ENCODE data around the gene RPA1. TPM values are rescaled to one million over a fixed set of nuclear protein-coding genes. Genes with fewer than 3 reads are reported as not detected.

Gene RPA1
- total RNA-seq, 1 experiment from 2014 or later: 69.1 TPM

GRCh38 chr17:1880851-1881630, 51.2 kb downstream of the RPA1 start:
- no TSS peak for BruUV-seq (replicated peaks)

GRCh38 chr17:1882836-1883235, 53.0 kb downstream of the RPA1 start:
- DNase-seq: peak; percentile 54
- BruUV-seq (replicated peaks): no TSS peak
- ChIA-PET CTCF (no interaction called here), POLR2A (ENCODE audit: unreplicated experiment) (no interaction called here)
- no peak for TF ChIP-seq EZH2phosphoT487 (IDR thresholded peaks at IDR 0.05; ENCODE audit: borderline replicate concordance, low read length)
- no peak for TF ChIP-seq EZH2 (IDR thresholded peaks at IDR 0.05; ENCODE audit: low read length, unreplicated experiment)
- peak; percentile 58 for TF ChIP-seq CTCF (conservative IDR thresholded peaks at IDR 0.05; ENCODE audit: low read depth, low read length)
- intact Hi-C loops (cut with micrococcal nuclease): no loop called here
- Histone ChIP-seq H3K4me3 (ENCODE audit: low read length) (no peak overlapping the region), H2AFZ (ENCODE audit: low read length) (no peak overlapping the region), H3K79me2 (ENCODE audit: low read length) (no peaks in the 10 kb centered on the region), H3K27me3 (ENCODE audit: low read length) (no peaks in the 10 kb centered on the region), H3K4me2 (ENCODE audit: low read length) (no peak overlapping the region), H3F3A (ENCODE audit: low read length, unreplicated experiment) (no peaks in the 10 kb centered on the region), H3K9ac (ENCODE audit: low read length) (no peak overlapping the region), H3K9me2 (replicated peaks; ENCODE audit: low read length) (no peaks in the 10 kb centered on the region), H3K9me3 (ENCODE audit: low read length) (no peaks in the 10 kb centered on the region), H3K27ac (ENCODE audit: low read length) (no peak overlapping the region), H3K36me3 (ENCODE audit: low read depth, low read length) (peaks cover 34% of the 10 kb centered on the region), H4K20me1 (ENCODE audit: low read length) (no peaks in the 10 kb centered on the region), H3K4me1 (ENCODE audit: insufficient read depth, low read length) (no peaks in the 10 kb centered on the region)
- no peak for ATAC-seq

More at GRCh38 chr17:1880851-1881630, 51.2 kb downstream of the RPA1 start:
- TF ChIP-seq CTCF (conservative IDR thresholded peaks at IDR 0.05; ENCODE audit: low read depth, low read length): no peak
- TF ChIP-seq EZH2 (IDR thresholded peaks at IDR 0.05; ENCODE audit: low read length, unreplicated experiment): no peak
- TF ChIP-seq EZH2phosphoT487 (IDR thresholded peaks at IDR 0.05; ENCODE audit: borderline replicate concordance, low read length): no peak
- Histone ChIP-seq H3K9ac (ENCODE audit: low read length) (no peak overlapping the region), H4K20me1 (ENCODE audit: low read length) (no peaks in the 10 kb centered on the region), H2AFZ (ENCODE audit: low read length) (no peak overlapping the region), H3K79me2 (ENCODE audit: low read length) (no peaks in the 10 kb centered on the region), H3K27ac (ENCODE audit: low read length) (no peak overlapping the region), H3K36me3 (ENCODE audit: low read depth, low read length) (peaks cover 37% of the 10 kb centered on the region), H3F3A (ENCODE audit: low read length, unreplicated experiment) (no peaks in the 10 kb centered on the region), H3K9me3 (ENCODE audit: low read length) (no peaks in the 10 kb centered on the region), H3K4me2 (ENCODE audit: low read length) (no peak overlapping the region), H3K4me1 (ENCODE audit: insufficient read depth, low read length) (no peaks in the 10 kb centered on the region), H3K4me3 (ENCODE audit: low read length) (no peak overlapping the region), H3K27me3 (ENCODE audit: low read length) (no peaks in the 10 kb centered on the region), H3K9me2 (replicated peaks; ENCODE audit: low read length) (no peaks in the 10 kb centered on the region)
- intact Hi-C loops (cut with micrococcal nuclease): no loop called here
- ATAC-seq: no peak
- no peak for DNase-seq
- ChIA-PET CTCF (no interaction called here), POLR2A (ENCODE audit: unreplicated experiment) (no interaction called here)

- H3K4me3 ChIP-seq (ENCODE audit: low read length): no peak overlapping the region
- H4K20me1 ChIP-seq (ENCODE audit: low read length): no peaks in the 10 kb centered on the region
- H3F3A ChIP-seq (ENCODE audit: low read length, unreplicated experiment): no peaks in the 10 kb centered on the region
- ChIA-PET POLR2A (ENCODE audit: unreplicated experiment) (no interaction called here), CTCF (interaction anchor here (0.5 kb wide), 1 partner anchor 142 kb away, joined by 7 read pairs; the partner anchor contains the start of gene RTN4RL1)
- H2AFZ ChIP-seq (ENCODE audit: low read length): no peak overlapping the region
- no TSS peak for BruUV-seq (replicated peaks)
- H3K27me3 ChIP-seq (ENCODE audit: low read length): no peaks in the 10 kb centered on the region
- no peaks in the 10 kb centered on the region for H3K4me1 ChIP-seq (ENCODE audit: insufficient read depth, low read length)
- intact Hi-C loops (cut with micrococcal nuclease): no loop called here
- DNase-seq (no peak), ATAC-seq (no peak)
- no peaks in the 10 kb centered on the region for H3K79me2 ChIP-seq (ENCODE audit: low read length)
- H3K9ac ChIP-seq (ENCODE audit: low read length): no peak overlapping the region
- H3K36me3 ChIP-seq (ENCODE audit: low read depth, low read length): peaks cover 34% of the 10 kb centered on the region
- no peak for TF ChIP-seq EZH2 (IDR thresholded peaks at IDR 0.05; ENCODE audit: low read length, unreplicated experiment)
- TF ChIP-seq EZH2phosphoT487 (IDR thresholded peaks at IDR 0.05; ENCODE audit: borderline replicate concordance, low read length): no peak
- no peak for TF ChIP-seq CTCF (conservative IDR thresholded peaks at IDR 0.05; ENCODE audit: low read depth, low read length)
- H3K9me2 ChIP-seq (replicated peaks; ENCODE audit: low read length): no peaks in the 10 kb centered on the region
- no peaks in the 10 kb centered on the region for H3K9me3 ChIP-seq (ENCODE audit: low read length)
- no peak overlapping the region for H3K4me2 ChIP-seq (ENCODE audit: low read length)
- no peak overlapping the region for H3K27ac ChIP-seq (ENCODE audit: low read length)
Observed at GRCh38 chr17:1883536-1883935, 53.7 kb downstream of the RPA1 start.

All from PC-3 (cell line).